KMS-11 (cell line): Measurements from ENCODE around the gene CDH22.

ENCODE experiments used
- H2AFZ ChIP-seq: fragments of 200-600 bp; sonication (generic); 2 replicates; pipeline ENCODE4 v1.6.1; 2016; ENCODE audit warnings: antibody characterized with exemption, mixed run types, low read depth
- H3K27ac ChIP-seq: fragments of 200-600 bp; sonication (generic); 2 replicates; pipeline ENCODE4 v1.6.1; 2016; ENCODE audit warnings: mild to moderate bottlenecking, mixed run types
- H3K27me3 ChIP-seq: fragments of 200-600 bp; sonication (generic); 2 replicates; pipeline ENCODE4 v1.6.1; 2017; ENCODE audit warnings: mild to moderate bottlenecking, low read depth, mixed run types, moderate library complexity; ENCODE audit not compliant: insufficient read depth
- H3K36me3 ChIP-seq: fragments of 200-600 bp; sonication (generic); 2 replicates; pipeline ENCODE4 v1.6.1; 2017; ENCODE audit warnings: mild to moderate bottlenecking, mixed run types; ENCODE audit not compliant: insufficient read depth
- H3K4me1 ChIP-seq: fragments of 200-600 bp; sonication (generic); 2 replicates; pipeline ENCODE4 v1.6.1; 2016; ENCODE audit warnings: mild to moderate bottlenecking, low read depth, mixed run types; ENCODE audit not compliant: poor library complexity, severe bottlenecking
- H3K4me2 ChIP-seq: fragments of 200-600 bp; sonication (generic); 2 replicates; pipeline ENCODE4 v1.7.0; 2016; ENCODE audit warnings: mild to moderate bottlenecking, mixed run types
- H3K4me3 ChIP-seq: fragments of 200-600 bp; sonication (generic); IDR thresholded peaks from 2 replicates; pipeline ENCODE4 v1.6.1; 2017; ENCODE audit warnings: low read depth, low read length, mixed read lengths; ENCODE audit not compliant: insufficient read depth
- H3K79me2 ChIP-seq: fragments of 200-600 bp; sonication (generic); 2 replicates; pipeline ENCODE4 v1.6.1; 2016; ENCODE audit warnings: low read depth, mixed run types; ENCODE audit not compliant: insufficient read depth
- H3K9ac ChIP-seq: fragments of 200-600 bp; sonication (generic); 2 replicates; pipeline ENCODE4 v1.6.1; 2016; ENCODE audit warnings: mild to moderate bottlenecking, mixed run types
- H4K20me1 ChIP-seq: fragments of 200-600 bp; sonication (generic); 2 replicates; pipeline ENCODE4 v1.6.1; 2016; ENCODE audit warnings: mild to moderate bottlenecking, mixed run types; ENCODE audit not compliant: insufficient read depth
- TF ChIP-seq, protein P1 (sequence below): fragments of 200-600 bp; sonication (generic); conservative IDR thresholded peaks from 2 replicates; pipeline ENCODE4 v1.6.1; 2017; ENCODE audit warnings: low read depth, mild to moderate bottlenecking, antibody characterized with exemption, low read length, moderate library complexity, mixed read lengths

Gene CDH22

DNA sequence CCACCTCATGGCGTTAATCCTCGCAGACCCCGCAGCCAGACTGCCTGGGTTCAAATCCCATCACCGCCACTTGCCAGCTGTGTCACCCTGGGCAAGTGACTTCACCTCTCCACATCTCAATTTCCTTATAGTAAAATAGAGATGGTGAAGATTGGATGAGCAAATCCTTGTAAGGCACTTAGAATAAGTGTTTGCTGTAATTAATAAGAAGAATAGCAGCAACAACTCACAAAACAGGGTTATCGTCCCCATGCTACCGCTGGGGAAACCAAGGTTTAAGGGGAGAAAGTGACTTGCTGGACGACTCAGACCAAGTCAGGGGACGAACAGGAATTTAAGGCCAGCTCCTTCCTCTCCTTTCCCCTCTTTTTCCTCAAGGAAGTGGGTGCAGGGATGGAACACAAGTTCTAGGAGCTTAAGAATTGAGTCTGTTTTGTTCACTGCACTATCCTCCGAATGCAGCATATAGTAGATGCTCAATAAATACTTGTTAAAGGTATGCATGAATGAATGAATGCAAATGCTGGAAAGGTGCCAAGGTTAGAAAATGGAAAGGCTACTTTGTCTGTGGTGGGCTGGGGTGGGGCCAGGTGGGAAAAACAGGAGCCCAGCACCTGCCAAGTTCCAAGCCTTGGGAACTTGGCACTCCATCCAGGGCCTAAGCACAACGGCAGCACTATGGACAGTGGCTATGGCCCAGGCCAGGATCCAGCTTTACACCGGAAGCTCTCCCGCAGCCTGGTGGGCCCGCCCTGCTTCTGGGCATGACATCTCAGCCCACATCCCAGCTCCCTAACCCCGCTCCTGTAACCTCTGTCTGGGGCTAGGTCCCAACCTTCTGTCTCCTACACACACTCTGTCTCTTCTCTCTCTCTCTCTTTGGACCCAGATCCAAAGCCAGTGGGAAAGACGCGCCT is 4.9 kb upstream of the CDH22 start:
- peaks cover 96% of the 10 kb centered on the region for H3K27me3 ChIP-seq
- H3K4me1 ChIP-seq: no peaks in the 10 kb centered on the region
- H3K36me3 ChIP-seq: no peaks in the 10 kb centered on the region
- H3K79me2 ChIP-seq: no peaks in the 10 kb centered on the region
- H3K4me3 ChIP-seq: no peak overlapping the region
- TF ChIP-seq, protein P1, sequence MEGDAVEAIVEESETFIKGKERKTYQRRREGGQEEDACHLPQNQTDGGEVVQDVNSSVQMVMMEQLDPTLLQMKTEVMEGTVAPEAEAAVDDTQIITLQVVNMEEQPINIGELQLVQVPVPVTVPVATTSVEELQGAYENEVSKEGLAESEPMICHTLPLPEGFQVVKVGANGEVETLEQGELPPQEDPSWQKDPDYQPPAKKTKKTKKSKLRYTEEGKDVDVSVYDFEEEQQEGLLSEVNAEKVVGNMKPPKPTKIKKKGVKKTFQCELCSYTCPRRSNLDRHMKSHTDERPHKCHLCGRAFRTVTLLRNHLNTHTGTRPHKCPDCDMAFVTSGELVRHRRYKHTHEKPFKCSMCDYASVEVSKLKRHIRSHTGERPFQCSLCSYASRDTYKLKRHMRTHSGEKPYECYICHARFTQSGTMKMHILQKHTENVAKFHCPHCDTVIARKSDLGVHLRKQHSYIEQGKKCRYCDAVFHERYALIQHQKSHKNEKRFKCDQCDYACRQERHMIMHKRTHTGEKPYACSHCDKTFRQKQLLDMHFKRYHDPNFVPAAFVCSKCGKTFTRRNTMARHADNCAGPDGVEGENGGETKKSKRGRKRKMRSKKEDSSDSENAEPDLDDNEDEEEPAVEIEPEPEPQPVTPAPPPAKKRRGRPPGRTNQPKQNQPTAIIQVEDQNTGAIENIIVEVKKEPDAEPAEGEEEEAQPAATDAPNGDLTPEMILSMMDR: no peak
- no peak overlapping the region for H3K27ac ChIP-seq
- H2AFZ ChIP-seq: no peak overlapping the region
- no peak overlapping the region for H3K4me2 ChIP-seq
- no peak overlapping the region for H3K9ac ChIP-seq
- no peaks in the 10 kb centered on the region for H4K20me1 ChIP-seq

DNA sequence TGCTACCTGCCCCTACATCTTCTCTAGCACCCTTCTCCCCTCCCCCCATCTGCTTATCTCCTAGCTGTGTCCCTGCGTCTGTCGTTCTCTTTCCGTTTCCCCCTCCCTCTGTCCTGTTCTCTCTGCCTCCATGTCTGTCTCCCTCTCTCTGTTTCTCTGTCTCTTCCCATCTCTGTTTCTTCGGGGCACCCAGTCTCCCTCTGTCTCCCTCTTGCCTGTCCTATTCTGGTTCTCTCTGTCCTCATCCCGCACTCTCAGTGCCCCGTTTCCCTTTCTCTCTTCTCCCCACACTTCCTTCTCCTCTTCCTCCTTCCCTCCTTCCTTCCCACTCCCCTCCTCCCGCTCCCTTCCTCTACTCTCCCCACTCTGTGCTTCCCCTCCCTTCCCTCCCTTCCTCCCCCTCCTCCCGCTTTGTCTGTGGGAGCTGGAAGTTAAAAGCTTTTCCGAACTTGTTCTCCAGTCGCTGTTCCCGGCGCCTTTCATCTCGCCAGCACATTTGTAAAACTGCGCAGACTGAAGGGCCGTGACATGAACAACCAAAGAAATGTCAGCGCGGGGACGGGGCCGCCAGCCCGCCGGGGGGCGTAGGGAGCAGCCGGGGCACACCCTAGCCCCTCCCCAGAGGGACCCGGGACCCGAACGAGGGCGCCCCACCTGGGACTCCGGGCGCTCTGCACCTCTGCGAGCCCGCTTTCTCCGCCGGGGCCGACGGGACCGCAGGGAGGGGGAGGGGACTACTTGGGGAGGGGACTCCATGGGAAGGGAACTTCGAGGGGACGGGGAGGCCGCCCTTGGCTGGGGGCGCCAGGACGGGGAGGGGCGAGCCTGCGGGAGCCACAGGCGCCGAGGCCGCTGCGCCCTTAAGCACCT is 4.0 kb upstream of the CDH22 start:
- H3K4me1 ChIP-seq: peaks cover 4% of the 10 kb centered on the region
- TF ChIP-seq, protein P1: no peak
- no peaks in the 10 kb centered on the region for H3K36me3 ChIP-seq
- H3K27ac ChIP-seq: no peak overlapping the region
- no peaks in the 10 kb centered on the region for H3K79me2 ChIP-seq
- H4K20me1 ChIP-seq: no peaks in the 10 kb centered on the region
- H3K4me3 ChIP-seq: no peak overlapping the region
- H3K4me2 ChIP-seq: no peak overlapping the region
- H2AFZ ChIP-seq: no peak overlapping the region
- H3K9ac ChIP-seq: no peak overlapping the region
- peaks cover 96% of the 10 kb centered on the region for H3K27me3 ChIP-seq

DNA sequence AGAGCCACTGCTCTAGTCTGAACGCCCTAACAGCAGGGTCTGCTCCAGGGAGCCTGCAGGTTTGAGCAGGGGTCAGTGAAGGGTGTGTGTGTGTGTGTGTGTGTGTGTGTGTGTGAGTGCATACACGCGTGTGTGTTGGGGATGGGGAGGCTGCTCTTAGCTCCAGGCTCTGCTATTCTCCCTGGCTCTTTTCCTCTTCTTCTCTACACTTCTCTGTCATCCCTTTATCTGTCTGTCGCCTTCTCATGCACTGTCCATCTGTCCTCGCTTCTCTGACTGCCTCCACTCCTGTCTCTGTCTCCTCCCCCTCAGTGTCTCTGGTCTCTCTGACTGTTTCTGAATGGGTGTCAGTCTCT is 3.4 kb upstream of the CDH22 start:
- peaks cover 6% of the 10 kb centered on the region for H3K4me1 ChIP-seq
- H3K79me2 ChIP-seq: no peaks in the 10 kb centered on the region
- H2AFZ ChIP-seq: no peak overlapping the region
- H3K36me3 ChIP-seq: no peaks in the 10 kb centered on the region
- H3K4me3 ChIP-seq: no peak overlapping the region
- H3K4me2 ChIP-seq: no peak overlapping the region
- no peak overlapping the region for H3K9ac ChIP-seq
- no peak overlapping the region for H3K27ac ChIP-seq
- H4K20me1 ChIP-seq: no peaks in the 10 kb centered on the region
- H3K27me3 ChIP-seq: peaks cover 96% of the 10 kb centered on the region
- TF ChIP-seq, protein P1: no peak

DNA sequence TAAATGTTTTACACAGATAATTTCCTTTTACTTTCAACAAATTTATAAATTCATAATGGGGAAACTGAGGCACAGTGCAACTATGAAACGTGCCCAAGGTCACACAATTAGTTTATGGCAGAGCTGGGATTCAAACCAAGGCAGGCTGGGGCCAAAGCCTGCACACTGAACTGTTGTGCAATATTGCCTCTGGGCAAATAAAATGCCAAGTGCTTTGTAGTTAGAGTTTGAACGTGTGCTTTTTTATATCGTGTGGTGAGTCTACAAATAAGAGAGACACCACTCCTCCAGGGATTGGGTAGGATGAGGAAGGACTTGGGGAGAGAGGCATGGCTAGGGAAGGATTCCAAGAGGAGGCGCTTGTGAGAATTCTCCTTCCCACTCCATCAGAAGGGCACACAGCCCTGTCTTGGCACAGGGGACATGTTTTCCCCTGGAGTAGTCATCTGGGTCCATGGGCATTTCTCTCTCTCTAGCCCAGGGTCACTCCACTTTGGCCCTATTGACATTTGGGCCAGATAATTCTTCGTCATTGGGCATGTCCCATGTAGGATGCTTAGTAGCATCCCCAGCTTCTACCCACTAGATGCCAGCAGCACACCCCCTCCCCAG is 2.8 kb upstream of the CDH22 start:
- peaks cover 95% of the 10 kb centered on the region for H3K27me3 ChIP-seq
- H3K4me2 ChIP-seq: no peak overlapping the region
- no peaks in the 10 kb centered on the region for H4K20me1 ChIP-seq
- H2AFZ ChIP-seq: no peak overlapping the region
- H3K9ac ChIP-seq: no peak overlapping the region
- no peaks in the 10 kb centered on the region for H3K79me2 ChIP-seq
- TF ChIP-seq, protein P1: no peak
- no peaks in the 10 kb centered on the region for H3K36me3 ChIP-seq
- no peak overlapping the region for H3K4me3 ChIP-seq
- H3K4me1 ChIP-seq: peaks cover 6% of the 10 kb centered on the region
- no peak overlapping the region for H3K27ac ChIP-seq
